Immature natural killer cell (primary cell): Measurements from ENCODE around the gene VASH2. TPM values are rescaled to one million over a fixed set of nuclear protein-coding genes. Genes with fewer than 3 reads are reported as not detected.
A peak's percentile ranks its signal among the peaks of the same experiment; 100 is the strongest.

Experiments used
- DNase-seq, 3 donors: peaks; one replicate each; pipeline ENCODE4 v3.0.0; 2022; ENCODE audit warnings: mixed read lengths in 1 of 3
- H3K27ac Mint-ChIP-seq, 6 donors: one replicate each; pipeline ENCODE4 v1.8.0; 2020; ENCODE audit warnings: mixed read lengths in 6 of 6, mild to moderate bottlenecking in 5 of 6, inconsistent platforms in 4 of 6, moderate library complexity in 3 of 6
- H3K27me3 Mint-ChIP-seq, 3 donors: one replicate each; pipeline ENCODE4 v1.8.0; 2020 to 2021; ENCODE audit warnings: low read depth in 3 of 3, mild to moderate bottlenecking in 3 of 3, mixed read lengths in 3 of 3, moderate library complexity in 3 of 3, inconsistent platforms in 1 of 3
- H3K36me3 Mint-ChIP-seq, 3 donors: one replicate each; pipeline ENCODE4 v1.8.0; 2020; ENCODE audit warnings: mixed read lengths in 3 of 3, inconsistent platforms in 2 of 3, mild to moderate bottlenecking in 2 of 3
- H3K4me1 Mint-ChIP-seq, 2 donors: one replicate each; pipeline ENCODE4 v1.8.0; 2020; ENCODE audit warnings: inconsistent platforms in 2 of 2, mild to moderate bottlenecking in 2 of 2, mixed read lengths in 2 of 2, moderate library complexity in 1 of 2
- H3K4me3 Mint-ChIP-seq, 5 donors: one replicate each; pipeline ENCODE4 v1.8.0; 2020; ENCODE audit warnings: mild to moderate bottlenecking in 5 of 5, mixed read lengths in 5 of 5, inconsistent platforms in 3 of 5, moderate library complexity in 3 of 5
- H3K9me3 Mint-ChIP-seq, 6 donors: one replicate each; pipeline ENCODE4 v1.8.0; 2020; ENCODE audit warnings: mild to moderate bottlenecking in 6 of 6, mixed read lengths in 6 of 6, inconsistent platforms in 4 of 6, moderate library complexity in 3 of 6
- polyA plus RNA-seq, 3 donors: library from polyadenylated mRNA; unstranded; fragments of 300-500 nt; fragmentation: Illumina TruSeq; gene quantifications; one replicate each; pipeline ENCODE4 v1.2.3, GENCODE V29; 2021

VASH2 gene
- polyA plus RNA-seq, 3 donors from 2014 or later: 0.49 TPM; not detected in 2

DNA sequence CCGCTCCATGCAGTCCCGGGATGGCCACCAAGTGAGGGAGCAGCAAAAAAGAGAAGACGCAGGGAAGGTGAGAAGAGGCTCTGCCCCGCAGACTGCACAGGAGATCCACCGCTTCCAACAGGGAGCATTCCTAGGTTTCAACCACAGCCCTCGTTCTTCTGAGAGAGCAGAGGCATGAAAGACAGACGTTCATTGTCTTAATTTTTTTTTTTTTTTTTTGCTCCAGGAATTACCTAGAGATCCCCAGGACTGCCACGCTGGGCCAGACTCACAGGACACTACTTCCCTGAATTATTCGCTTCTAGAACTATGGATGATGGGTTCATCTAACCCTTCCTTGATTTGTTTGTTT lies 33.2 kb upstream of the VASH2 start:
- H3K27me3 Mint-ChIP-seq: peaks cover 2 to 14% (median 13%) of the 10 kb centered on the region in 3 donors
- H3K4me1 Mint-ChIP-seq: no peaks in the 10 kb centered on the region
- no peak for DNase-seq
- H3K9me3 Mint-ChIP-seq: no peaks in the 10 kb centered on the region
- H3K27ac Mint-ChIP-seq: no peak overlapping the region
- no peaks in the 10 kb centered on the region for H3K36me3 Mint-ChIP-seq
- no peak overlapping the region for H3K4me3 Mint-ChIP-seq

DNA sequence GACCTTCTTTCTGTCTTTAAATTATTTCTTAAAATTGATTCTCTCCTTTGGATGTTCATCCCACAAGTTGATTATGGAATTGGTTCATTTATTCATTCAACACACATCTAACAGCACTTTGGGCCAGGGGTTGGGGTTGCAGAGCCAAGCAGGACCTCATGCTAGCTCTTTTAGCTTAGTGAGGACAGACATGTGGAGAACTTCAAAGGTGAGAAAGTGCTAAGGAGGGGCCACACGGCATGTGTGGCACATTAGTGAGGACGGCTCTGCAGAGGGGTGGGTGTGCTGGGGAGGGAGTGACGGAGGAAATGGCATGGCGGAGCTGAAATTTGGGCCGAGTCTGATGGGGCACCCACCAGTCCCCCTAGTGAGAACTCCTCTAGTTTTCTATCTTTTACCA lies 32.5 kb upstream of the VASH2 start:
- no peak overlapping the region for H3K4me3 Mint-ChIP-seq
- H3K4me1 Mint-ChIP-seq: no peaks in the 10 kb centered on the region
- no peak for DNase-seq
- H3K27ac Mint-ChIP-seq: no peak overlapping the region
- H3K27me3 Mint-ChIP-seq: peaks cover 2 to 14% (median 13%) of the 10 kb centered on the region in 3 donors
- no peaks in the 10 kb centered on the region for H3K36me3 Mint-ChIP-seq
- H3K9me3 Mint-ChIP-seq: no peaks in the 10 kb centered on the region

DNA sequence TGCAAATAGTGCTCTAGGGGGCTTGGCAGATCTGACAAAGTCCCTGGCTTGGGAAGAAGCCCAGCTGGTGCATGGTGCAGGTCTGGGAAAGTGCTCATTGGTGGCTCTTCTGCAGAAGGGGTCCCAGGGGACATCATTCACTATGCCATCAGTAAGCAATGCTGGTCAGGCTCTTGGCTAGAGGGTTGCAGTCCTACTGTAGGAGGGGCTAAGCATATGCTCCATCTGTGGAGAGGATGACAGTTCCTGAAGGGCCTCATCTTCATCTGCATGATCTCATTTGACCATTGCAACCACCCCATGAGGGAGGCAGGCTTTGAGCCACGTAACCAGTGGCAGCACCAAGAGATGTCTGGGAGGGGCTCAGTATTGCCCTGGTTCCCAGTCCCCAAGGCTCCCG lies 31.5 kb upstream of the VASH2 start:
- DNase-seq: no peak
- Mint-ChIP-seq H3K36me3 (no peaks in the 10 kb centered on the region), H3K27ac (no peak overlapping the region), H3K27me3 (peaks cover 2 to 14% (median 13%) of the 10 kb centered on the region in 3 donors), H3K9me3 (no peaks in the 10 kb centered on the region), H3K4me3 (no peak overlapping the region), H3K4me1 (no peaks in the 10 kb centered on the region)

DNA sequence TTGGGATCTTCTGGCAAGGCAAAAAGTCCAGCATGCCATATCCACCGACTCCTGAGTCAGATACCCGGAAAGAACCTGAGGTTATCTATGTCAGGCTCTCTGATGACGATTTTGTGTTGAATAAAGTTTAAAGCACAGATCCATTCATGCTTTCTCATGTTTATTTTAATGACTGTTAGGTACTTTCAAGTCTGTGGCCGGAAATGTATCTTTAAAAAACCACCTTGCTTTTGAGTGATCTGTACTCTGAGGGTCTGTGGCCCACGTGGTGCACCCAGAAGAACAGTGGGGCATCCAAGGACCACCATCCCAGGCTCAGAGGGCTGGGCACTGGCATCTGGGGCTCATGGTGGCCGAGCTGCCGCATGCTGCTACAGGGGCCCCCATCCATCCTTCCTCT lies 30.1 kb upstream of the VASH2 start:
- Mint-ChIP-seq H3K27ac (no peak overlapping the region), H3K9me3 (no peaks in the 10 kb centered on the region), H3K4me3 (no peak overlapping the region), H3K4me1 (no peaks in the 10 kb centered on the region), H3K36me3 (no peaks in the 10 kb centered on the region), H3K27me3 (peaks cover 2 to 9% (median 6%) of the 10 kb centered on the region in 3 donors)
- DNase-seq: no peak

DNA sequence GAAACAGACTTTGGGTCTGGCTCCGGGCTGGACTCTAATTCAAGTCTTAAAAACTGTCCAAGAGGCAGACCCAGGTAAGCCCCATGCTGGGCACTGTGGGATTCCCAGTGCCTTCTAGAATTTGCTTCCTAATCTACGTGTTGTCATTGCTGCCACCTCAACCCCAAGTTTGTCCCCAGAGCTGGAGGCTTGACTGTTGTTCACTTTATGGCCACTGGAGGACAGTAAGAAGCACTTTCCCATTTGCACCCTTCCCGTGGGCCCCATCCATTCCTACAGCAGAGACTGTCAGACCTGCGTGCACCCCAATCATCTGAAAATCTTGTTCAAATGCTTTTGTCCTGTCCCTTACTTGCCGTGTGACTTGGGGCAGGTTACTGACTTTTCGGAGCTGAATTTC lies 29.4 kb upstream of the VASH2 start:
- Mint-ChIP-seq H3K4me1 (no peaks in the 10 kb centered on the region), H3K9me3 (no peaks in the 10 kb centered on the region), H3K27me3 (peaks cover 2 to 6% (median 6%) of the 10 kb centered on the region in 3 donors), H3K4me3 (no peak overlapping the region), H3K27ac (no peak overlapping the region), H3K36me3 (no peaks in the 10 kb centered on the region)
- no peak for DNase-seq

DNA sequence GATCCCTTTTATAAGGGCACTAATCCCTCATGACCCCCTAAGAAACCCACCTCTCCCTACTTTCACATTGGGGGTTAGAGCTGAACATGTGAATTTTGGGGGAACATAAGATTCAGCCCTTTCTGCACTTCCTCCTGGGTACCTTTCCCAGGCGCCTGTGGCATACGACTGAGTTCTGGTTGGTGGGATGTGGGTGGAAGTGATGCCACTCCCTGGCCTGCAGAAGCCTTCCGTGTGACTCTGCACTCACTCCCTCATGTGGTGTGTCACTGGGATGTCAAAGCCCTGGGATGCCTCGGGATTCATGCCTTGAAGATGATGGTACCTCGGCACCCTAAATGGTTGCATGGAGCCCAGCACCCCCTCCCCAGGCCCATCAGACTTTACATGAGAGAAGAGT lies 28.3 kb upstream of the VASH2 start:
- Mint-ChIP-seq H3K27ac (no peak overlapping the region), H3K9me3 (no peaks in the 10 kb centered on the region), H3K36me3 (no peaks in the 10 kb centered on the region), H3K27me3 (peaks cover 2 to 3% (median 2%) of the 10 kb centered on the region in 3 donors), H3K4me1 (no peaks in the 10 kb centered on the region), H3K4me3 (no peak overlapping the region)
- no peak for DNase-seq

DNA sequence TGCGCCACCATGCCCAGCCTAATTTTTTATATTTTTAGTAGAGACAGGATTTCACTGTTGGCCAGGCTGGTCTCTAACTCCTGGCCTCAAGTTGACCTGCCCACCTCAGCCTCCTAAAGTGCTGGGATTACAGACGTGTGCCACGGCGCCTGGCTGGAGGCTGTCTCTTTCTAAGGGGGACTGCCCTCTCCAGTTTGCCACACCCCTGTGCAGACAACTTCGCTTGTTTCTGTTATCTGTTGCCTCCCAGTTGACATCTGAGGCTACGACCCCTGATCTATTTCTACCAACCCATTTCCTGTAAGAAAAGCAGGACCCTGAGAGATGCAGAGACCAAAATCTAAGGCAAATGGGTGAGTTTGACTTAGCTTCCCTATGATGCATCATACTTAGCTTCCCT lies 24.0 kb upstream of the VASH2 start:
- H3K27me3 Mint-ChIP-seq: peaks cover 2 to 3% (median 2%) of the 10 kb centered on the region in 3 donors

DNA sequence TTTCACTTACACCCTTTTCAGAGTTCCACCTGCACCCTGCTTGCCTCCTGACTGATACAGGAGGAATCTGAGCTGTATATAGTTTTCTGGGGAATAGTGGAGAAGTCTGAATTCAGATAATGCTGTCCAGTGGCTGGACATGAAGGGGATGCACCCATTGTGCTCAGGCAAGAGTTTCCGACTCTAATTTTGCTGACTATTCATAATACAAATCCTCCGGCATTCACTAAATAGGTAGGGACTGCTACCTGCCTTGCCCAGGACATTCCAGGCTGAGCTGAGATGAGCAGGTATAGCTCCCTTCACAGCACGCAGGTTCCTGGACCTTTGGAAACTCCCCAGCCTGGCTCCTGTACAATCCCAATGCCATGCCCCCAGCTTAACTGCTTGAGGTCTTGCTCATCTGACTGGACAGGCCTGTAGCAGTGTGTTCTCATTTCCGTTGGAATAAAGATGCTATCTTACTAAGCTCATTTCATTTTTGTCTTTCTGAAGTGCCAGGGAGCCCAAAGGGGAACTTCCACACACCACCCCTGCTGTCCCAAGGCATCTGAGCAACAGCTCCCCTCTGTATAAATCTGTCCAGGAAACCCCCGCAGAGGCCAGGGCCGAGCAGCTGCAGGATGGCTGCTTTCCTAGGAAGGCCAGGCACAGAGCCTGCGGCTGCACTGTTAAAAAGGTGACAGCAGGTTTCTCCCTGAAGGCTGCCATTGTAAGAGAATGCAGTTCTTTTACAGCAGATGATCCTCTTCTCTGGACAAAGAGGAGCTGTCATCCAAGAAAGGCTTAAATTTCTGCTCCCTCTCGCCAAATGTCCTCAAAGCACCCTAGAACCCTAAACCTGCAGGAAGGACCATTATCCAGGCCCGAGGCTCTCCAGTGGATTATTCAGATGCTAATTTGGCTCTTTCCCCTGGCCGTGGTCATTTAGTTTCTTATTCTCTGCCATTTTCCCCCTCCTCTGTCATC lies 21.7 kb upstream of the VASH2 start:
- Mint-ChIP-seq H3K4me1 (no peaks in the 10 kb centered on the region), H3K4me3 (no peak overlapping the region), H3K27me3 (peaks cover 1 to 6% (median 2%) of the 10 kb centered on the region in 3 donors), H3K9me3 (no peaks in the 10 kb centered on the region), H3K27ac (no peak overlapping the region), H3K36me3 (no peaks in the 10 kb centered on the region)
- no peak for DNase-seq

More for the DNA sequence above, 24.0 kb upstream of the VASH2 start:
- Mint-ChIP-seq H3K9me3 (no peaks in the 10 kb centered on the region), H3K4me3 (no peak overlapping the region), H3K27ac (no peak overlapping the region), H3K36me3 (no peaks in the 10 kb centered on the region), H3K4me1 (no peaks in the 10 kb centered on the region)
- DNase-seq: no peak

DNA sequence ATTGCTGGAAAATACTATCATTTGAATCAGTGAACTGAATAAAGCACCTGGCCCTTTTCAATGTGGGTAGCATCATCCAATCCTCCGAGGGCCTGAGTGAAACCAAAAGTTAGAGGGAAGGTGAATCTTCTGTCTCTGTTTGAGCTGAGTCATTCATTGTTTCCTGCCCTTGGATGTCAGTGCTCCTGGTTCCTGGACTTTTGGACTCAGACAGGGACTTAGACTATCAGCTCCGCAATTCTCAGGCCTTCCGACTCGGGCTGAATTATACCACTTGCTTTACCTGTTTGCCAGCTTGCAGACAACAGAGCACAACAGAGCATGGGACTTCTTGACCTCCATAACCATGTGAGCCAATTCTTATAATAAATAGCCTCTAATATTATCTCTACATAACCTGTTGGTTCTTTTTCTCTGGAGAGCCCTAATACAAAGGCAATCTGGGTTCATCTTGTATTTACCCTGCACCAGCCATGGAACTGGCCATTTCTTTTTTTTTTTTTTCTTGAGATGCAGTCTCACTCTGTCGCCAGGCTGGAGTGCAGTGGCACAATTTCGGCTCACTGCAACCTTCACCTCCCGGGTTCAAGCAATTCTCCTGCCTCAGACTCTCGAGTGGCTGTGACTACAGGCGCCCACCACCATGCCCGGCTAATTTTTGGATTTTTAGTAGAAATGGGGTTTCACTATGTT lies 19.2 kb upstream of the VASH2 start:
- no peak for DNase-seq
- H3K9me3 Mint-ChIP-seq: no peaks in the 10 kb centered on the region
- peaks cover 0 to 6% (median 1%) of the 10 kb centered on the region in 3 donors for H3K27me3 Mint-ChIP-seq
- no peaks in the 10 kb centered on the region for H3K36me3 Mint-ChIP-seq
- H3K27ac Mint-ChIP-seq: no peak overlapping the region
- H3K4me1 Mint-ChIP-seq: no peaks in the 10 kb centered on the region
- no peak overlapping the region for H3K4me3 Mint-ChIP-seq

DNA sequence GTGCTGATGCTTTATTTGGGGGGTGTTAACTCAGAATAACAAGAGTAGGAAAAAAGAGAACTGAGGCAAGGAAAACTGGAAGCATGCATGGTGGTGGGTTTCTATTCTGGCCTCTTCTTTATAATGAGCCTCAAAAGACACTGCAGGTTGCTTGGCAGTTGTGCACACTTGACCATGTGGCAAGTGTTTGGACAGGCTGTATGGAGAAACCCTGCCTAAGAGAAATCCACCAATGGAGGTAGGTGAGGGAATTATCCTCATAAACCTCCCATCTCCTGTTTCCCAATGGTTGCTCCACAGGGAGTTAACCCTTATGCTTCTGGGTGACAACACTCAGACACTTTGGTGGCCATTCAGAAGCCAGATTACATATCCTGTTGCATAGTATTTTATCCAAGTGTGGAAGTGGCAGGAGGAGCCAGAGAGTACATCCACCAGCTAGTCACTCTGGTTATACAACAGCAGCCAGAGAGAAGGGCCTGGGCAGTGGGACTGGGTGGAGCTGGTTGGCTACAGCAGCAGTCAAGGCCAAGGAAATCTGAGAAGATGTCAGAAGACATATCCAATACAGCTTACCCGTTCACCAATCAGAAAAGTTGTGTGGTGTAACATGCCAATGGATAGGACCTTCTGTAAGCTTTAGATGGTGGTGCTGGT lies 16.4 kb upstream of the VASH2 start:
- H3K27me3 Mint-ChIP-seq: peaks cover 0 to 7% (median 0%) of the 10 kb centered on the region in 3 donors
- H3K4me1 Mint-ChIP-seq: no peaks in the 10 kb centered on the region
- DNase-seq: no peak
- H3K9me3 Mint-ChIP-seq: no peaks in the 10 kb centered on the region
- H3K36me3 Mint-ChIP-seq: no peaks in the 10 kb centered on the region
- H3K27ac Mint-ChIP-seq: peak overlapping the region in 1 of 6 donors; percentile 39
- no peak overlapping the region for H3K4me3 Mint-ChIP-seq

DNA sequence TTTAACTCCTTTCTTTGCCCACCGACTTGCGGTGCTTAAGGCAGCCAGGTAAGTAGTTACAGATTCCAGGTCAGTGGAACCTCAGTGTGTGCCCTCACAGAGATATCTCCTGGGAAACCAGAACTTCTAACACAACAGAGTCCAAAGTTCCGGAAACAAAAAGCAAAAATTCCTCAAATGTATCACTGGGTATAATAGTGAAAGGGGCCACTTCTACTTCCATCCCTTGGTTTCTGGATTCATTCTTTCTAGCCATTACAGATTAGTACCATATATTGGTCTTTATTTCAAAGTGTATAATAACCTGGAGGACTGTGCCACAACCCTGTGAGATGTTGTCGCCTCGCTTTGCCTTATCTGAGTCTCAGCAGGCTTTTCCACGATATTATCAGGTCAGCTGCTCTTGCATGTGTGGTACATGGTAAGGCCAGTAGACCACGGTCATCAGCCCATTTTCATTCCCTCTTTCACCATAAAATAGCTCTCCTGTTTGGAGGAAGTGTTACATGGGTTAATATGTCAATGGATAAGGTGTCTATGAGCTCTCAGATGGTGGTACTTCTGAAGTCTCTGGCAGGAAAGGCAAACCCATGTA lies 14.9 kb upstream of the VASH2 start:
- Mint-ChIP-seq H3K27me3 (peaks cover 0 to 5% (median 0%) of the 10 kb centered on the region in 3 donors), H3K4me3 (no peak overlapping the region)

DNA sequence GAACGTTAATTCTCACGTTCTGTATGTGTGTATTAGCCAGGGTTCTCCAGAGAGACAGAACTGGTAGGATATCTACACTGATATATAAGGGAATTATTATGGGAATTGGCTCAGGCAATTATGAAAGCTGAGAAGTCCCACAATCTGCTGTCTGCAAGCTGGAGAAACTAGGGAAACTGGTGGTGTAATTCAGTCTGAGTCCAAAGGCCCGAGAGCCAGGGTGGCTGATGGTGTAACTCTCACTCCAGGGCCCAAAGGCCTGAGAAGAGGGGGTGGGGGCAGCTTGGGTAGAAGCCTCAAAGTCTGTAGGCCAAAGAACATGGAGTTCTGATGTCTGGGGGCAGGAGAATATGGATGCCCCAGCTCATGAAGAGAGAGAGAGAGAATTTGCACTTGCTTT lies 13.3 kb upstream of the VASH2 start:
- no peaks in the 10 kb centered on the region for H3K4me1 Mint-ChIP-seq
- DNase-seq: no peak
- no peaks in the 10 kb centered on the region for H3K36me3 Mint-ChIP-seq
- peaks cover 0 to 4% (median 0%) of the 10 kb centered on the region in 6 donors for H3K9me3 Mint-ChIP-seq
- H3K4me3 Mint-ChIP-seq: no peak overlapping the region
- H3K27me3 Mint-ChIP-seq: peaks cover 0 to 8% (median 2%) of the 10 kb centered on the region in 3 donors
- H3K27ac Mint-ChIP-seq: no peak overlapping the region

More for the DNA sequence above, 14.9 kb upstream of the VASH2 start:
- Mint-ChIP-seq H3K9me3 (no peaks in the 10 kb centered on the region), H3K4me1 (no peaks in the 10 kb centered on the region), H3K36me3 (no peaks in the 10 kb centered on the region), H3K27ac (no peak overlapping the region)
- DNase-seq: no peak

DNA sequence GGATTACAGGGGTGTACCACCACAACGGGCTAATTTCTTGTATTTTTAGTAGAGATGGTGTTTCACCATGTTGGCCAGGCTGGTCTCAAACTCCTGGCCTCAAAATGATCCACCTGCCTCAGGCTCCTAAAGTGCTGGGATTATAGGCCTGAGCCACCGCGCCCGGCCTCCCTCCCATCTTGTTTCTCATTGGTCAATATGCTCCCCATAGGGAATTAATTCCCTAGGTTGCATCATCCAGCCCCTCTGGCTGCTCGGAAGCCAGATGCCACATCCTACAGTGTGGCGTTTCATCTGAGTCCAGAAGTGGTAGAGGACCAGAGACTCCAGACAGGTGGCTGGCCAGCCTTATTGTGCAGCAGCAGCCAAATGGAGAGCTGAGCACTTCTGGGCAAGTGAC lies 11.5 kb upstream of the VASH2 start:
- Mint-ChIP-seq H3K4me1 (no peaks in the 10 kb centered on the region), H3K4me3 (no peak overlapping the region), H3K9me3 (peaks cover 0 to 4% (median 0%) of the 10 kb centered on the region in 6 donors), H3K27ac (no peak overlapping the region), H3K27me3 (peaks cover 2 to 4% (median 2%) of the 10 kb centered on the region in 3 donors), H3K36me3 (no peaks in the 10 kb centered on the region)
- no peak for DNase-seq
